K562 (cell line): ENCODE results near the gene ARHGAP24. TPM values are rescaled to one million over a fixed set of nuclear protein-coding genes. Genes with fewer than 3 reads are reported as not detected.

Source experiments
- ATAC-seq: fragments of 200-7000 bp; cut with Tn5 transposase; 3 replicates; pipeline ENCODE4 v1.9.1; 2020; ENCODE audit warnings: moderate library complexity
- BruUV-seq: library from RNA; stranded (reverse); fragments of 400-500 nt; replicated peaks from 2 replicates; lab custom pipeline; 2021; lab: Mats Ljungman, UMichigan
- CTCF ChIA-PET: fragments of 300-600 bp; formaldehyde crosslinking; extraction: SDS; loops from one replicate; lab custom pipeline; 2021; ENCODE audit warnings: low intra/inter-chr PET ratio; lab: Yijun Ruan, JAX
- POLR2A ChIA-PET: fragments of 300-600, 350-650 bp; sonication (Branson Sonifier 250); formaldehyde crosslinking; extraction: SDS; loops from one replicate; lab custom pipeline; 2021; ENCODE audit warnings: antibody characterized with exemption, inconsistent platforms; lab: Yijun Ruan, JAX
- DNase-seq, 4 experiments: peaks; one replicate each; pipeline versions ENCODE4 v3.0.0 to v3.0.0-alpha.2; 2011 to 2018; ENCODE audit warnings: low spot score in 3 of 4, mixed read lengths in 3 of 4; ENCODE audit errors: extremely low read depth in 1 of 4
- FAIRE-seq: peaks from 2 replicates; lab custom pipeline; 2011; peaks lifted over from hg19 to GRCh38; lab: Jason Lieb, UNC
- H2AFZ ChIP-seq: 2 replicates; pipeline ENCODE4 v1.6.0; 2011; ENCODE audit warnings: low read depth, low read length, control low read depth, inconsistent platforms
- H3K27ac ChIP-seq: fragments of 200-600 bp; 3 replicates; pipeline ENCODE4 v1.8.0; 2011; ENCODE audit warnings: low read depth, mild to moderate bottlenecking, control low read depth, inconsistent platforms, low read length, moderate library complexity, mixed read lengths; ENCODE audit errors: extremely low read depth
- H3K27me3 ChIP-seq, 2 experiments: fragments of 300-600 bp in 1 of 2; 2 replicates in 1 of 2; 3 replicates in 1 of 2; pipeline versions ENCODE4 v1.6.0 to v1.8.0; 2011; ENCODE audit warnings: inconsistent platforms in 2 of 2, low read length in 2 of 2, mild to moderate bottlenecking in 1 of 2, mixed read lengths in 1 of 2, moderate library complexity in 1 of 2; ENCODE audit not compliant: control insufficient read depth in 2 of 2, insufficient read depth in 2 of 2
- H3K36me3 ChIP-seq: fragments of 300-600 bp; 3 replicates; pipeline ENCODE4 v1.8.0; 2011; ENCODE audit warnings: mild to moderate bottlenecking, low read length, inconsistent platforms; ENCODE audit not compliant: control insufficient read depth, insufficient read depth
- H3K4me1 ChIP-seq, 2 experiments: fragments of 200-600 bp in 1 of 2; replicated peaks in 1 of 2; 2 replicates in 1 of 2; 3 replicates in 1 of 2; pipeline versions ENCODE4 v1.5.1 to v1.8.0; 2011; ENCODE audit warnings: inconsistent platforms in 2 of 2, low read length in 2 of 2, mild to moderate bottlenecking in 1 of 2, mixed read lengths in 1 of 2, moderate library complexity in 1 of 2; ENCODE audit not compliant: control insufficient read depth in 2 of 2, insufficient read depth in 2 of 2
- H3K4me2 ChIP-seq: 2 replicates; pipeline ENCODE4 v1.6.1; 2011; ENCODE audit warnings: low read length, control low read depth, inconsistent platforms, mixed read lengths; ENCODE audit not compliant: insufficient read depth
- H3K4me3 ChIP-seq: fragments of 200-600 bp; sonication (generic), shearing (Covaris generic); 2 replicates; pipeline ENCODE4 v1.5.1; 2016; ENCODE audit warnings: control low read depth, inconsistent platforms
- H3K79me2 ChIP-seq: fragments of 200-600 bp; 3 replicates; pipeline ENCODE4 v1.8.0; 2011; ENCODE audit warnings: low read length, inconsistent platforms; ENCODE audit not compliant: control insufficient read depth, insufficient read depth
- H3K9ac ChIP-seq, 2 experiments: 2 replicates each; pipeline versions ENCODE4 v1.6.0 to v1.6.1; 2011; ENCODE audit warnings: low read depth in 2 of 2, low read length in 2 of 2, control low read depth in 1 of 2, inconsistent platforms in 1 of 2, mild to moderate bottlenecking in 1 of 2, mixed read lengths in 1 of 2; ENCODE audit not compliant: insufficient read depth in 1 of 2
- H3K9me1 ChIP-seq: one replicate; pipeline ENCODE4 v1.6.0; 2011; ENCODE audit warnings: inconsistent platforms, mild to moderate bottlenecking, low read length, moderate library complexity; ENCODE audit not compliant: control insufficient read depth, insufficient read depth
- H3K9me3 ChIP-seq: replicated peaks from 2 replicates; pipeline ENCODE4 v1.5.1; 2011; ENCODE audit warnings: low read depth, low read length, inconsistent platforms; ENCODE audit not compliant: control insufficient read depth, insufficient read depth
- H4K20me1 ChIP-seq: replicated peaks from 2 replicates; pipeline ENCODE4 v1.6.1; 2011; ENCODE audit warnings: low read length, inconsistent platforms, mixed read lengths; ENCODE audit not compliant: control insufficient read depth, insufficient read depth
- CCNT2 ChIP-seq: IDR thresholded peaks from 2 replicates; pipeline ENCODE4 v1.6.1; 2011; ENCODE audit warnings: borderline replicate concordance, low read depth, mild to moderate bottlenecking, moderate library complexity, mixed read lengths, low read length; ENCODE audit not compliant: insufficient read length; ENCODE audit errors: extremely low read depth
- FIP1L1 ChIP-seq: fragments of 200-400 bp; formaldehyde crosslinking; IDR thresholded peaks from 2 replicates; pipeline ENCODE4 v1.6.1; 2018; ENCODE audit warnings: mild to moderate bottlenecking, low read depth, low read length; ENCODE audit not compliant: poor library complexity, severe bottlenecking
- FOXP1 ChIP-seq: sonication (generic); formaldehyde crosslinking; IDR thresholded peaks from 2 replicates; pipeline ENCODE4 v1.8.0; 2022; ENCODE audit warnings: mild to moderate bottlenecking, missing genetic modification reagents
- KAT8 ChIP-seq: fragments of 450-650 bp; IDR thresholded peaks from 2 replicates; pipeline ENCODE4 v1.6.1; 2016; ENCODE audit warnings: low read depth, mild to moderate bottlenecking
- RBM17 ChIP-seq: fragments of 200-400 bp; formaldehyde crosslinking; IDR thresholded peaks from 2 replicates; pipeline ENCODE4 v1.6.1; 2017; ENCODE audit warnings: low read depth, mild to moderate bottlenecking, low read length, borderline replicate concordance
- SMARCE1 ChIP-seq: fragments of 450-650 bp; IDR thresholded peaks from 2 replicates; pipeline ENCODE4 v1.7.1; 2016; ENCODE audit warnings: mild to moderate bottlenecking
- SREBF2 ChIP-seq: sonication (generic); formaldehyde crosslinking; IDR thresholded peaks from 2 replicates; pipeline ENCODE4 v1.4.0; 2020; ENCODE audit warnings: mild to moderate bottlenecking, missing genetic modification reagents
- ZFP1 ChIP-seq: fragments of 450-650 bp; formaldehyde crosslinking; IDR thresholded peaks from 2 replicates; pipeline ENCODE4 v1.4.0; 2020; ENCODE audit warnings: mild to moderate bottlenecking, mixed read lengths
- ZNF511 ChIP-seq: sonication (generic); formaldehyde crosslinking; IDR thresholded peaks from 2 replicates; pipeline ENCODE4 v1.8.0; 2022; ENCODE audit warnings: mild to moderate bottlenecking, missing genetic modification reagents
- ZNF589 ChIP-seq: fragments of 200-800 bp; sonication (Bioruptor generic); IDR thresholded peaks from 2 replicates; pipeline ENCODE4 v1.6.1; 2016; ENCODE audit warnings: low read depth, missing genetic modification characterization, missing compliant biosample characterization
- ZNF592 ChIP-seq: fragments of 450-650 bp; IDR thresholded peaks from 2 replicates; pipeline ENCODE4 v1.6.1; 2017; ENCODE audit warnings: antibody characterized with exemption, mild to moderate bottlenecking
- WGBS: fragments of 100-300 bp; shearing (Covaris generic); methylation state at CpG from one replicate; pipeline ENCODE4 v1.1.6; 2016; ENCODE audit warnings: low coverage, mixed read lengths; ENCODE audit not compliant: insufficient coverage; ENCODE audit errors: missing lambda C conversion rate; 5-methylcytosine and 5-hydroxymethylcytosine counted together
- in situ Hi-C: fragments of 300-500 bp; cut with MboI; formaldehyde crosslinking; loops from 4 replicates; pipeline ENCODE4 v1.15.0; 2018; ENCODE audit warnings: inconsistent platforms, mixed read lengths
- intact Hi-C: fragments of 100-400 bp; cut with micrococcal nuclease; formaldehyde crosslinking; loops from 2 replicates; pipeline ENCODE4 v1.14.2; 2022
- polyA plus RNA-seq, 8 experiments: library from polyadenylated mRNA; depleted of rRNA in 4 of 8; stranded (reverse) in 5 of 8; unstranded in 3 of 8; fragments of >200 nt; fragmentation: Nextera tagmentation in 2 of 8; fragmentation: Illumina TruSeq in 1 of 8; extraction: Ambion mirVana in 2 of 8; extraction: Trizol in 1 of 8; gene quantifications; 2 replicates each; pipeline versions ENCODE4 v1.2.1 to v1.2.3, GENCODE V29; 2011 to 2014; ENCODE audit warnings: inconsistent platforms in 1 of 8, missing spikeins in 1 of 8
- total RNA-seq, 7 experiments: library from RNA; depleted of rRNA in 6 of 7; stranded (reverse); fragments of >200 nt in 6 of 7; fragmentation: Illumina TruSeq in 2 of 7; extraction: Trizol in 2 of 7; gene quantifications; 2 replicates each; pipeline versions ENCODE4 v1.2.1 to v1.2.3, GENCODE V29; 2011 to 2021; ENCODE audit warnings: low replicate concordance in 1 of 7
- TF ChIP-seq, protein P1 (sequence below): fragments of 150-350 bp; conservative IDR thresholded peaks from 2 replicates; pipeline ENCODE4 v1.6.1; 2014; ENCODE audit warnings: low read length
- TF ChIP-seq, protein P2 (sequence below): IDR thresholded peaks from 2 replicates; pipeline ENCODE4 v1.6.1; 2014; ENCODE audit warnings: antibody characterized with exemption

Gene ARHGAP24
- total and polyA plus RNA-seq, 9 of the 15 experiments (the other 6 are each of a cell fraction or from before 2014, with no cell fraction given): 8.0 to 22.6 (median 14.0) TPM

- no peaks in the 10 kb centered on the region for H3K27me3 ChIP-seq
- intact Hi-C loops: no loop called here
- no peak overlapping the region for H3K27ac ChIP-seq
- H3K4me2 ChIP-seq: no peak overlapping the region
- H3K79me2 ChIP-seq: peaks cover 65% of the 10 kb centered on the region
- BruUV-seq: no TSS peak
- DNase-seq: no peak
- no peak for ATAC-seq
- H3K9ac ChIP-seq: no peak overlapping the region
- ChIA-PET CTCF (no interaction called here), POLR2A (no interaction called here)
- no peak overlapping the region for H3K4me3 ChIP-seq
- H2AFZ ChIP-seq: no peak overlapping the region
- H3K36me3 ChIP-seq: no peaks in the 10 kb centered on the region
- no peaks in the 10 kb centered on the region for H3K9me1 ChIP-seq
- no peaks in the 10 kb centered on the region; a peak in 1 of 5 replicates for H3K4me1 ChIP-seq
- WGBS: 61% methylated on average over 3 of the region's 3 CpGs
- no peak for FAIRE-seq
- in situ Hi-C loops: no loop called here
- no peaks in the 10 kb centered on the region for H3K9me3 ChIP-seq
- no peaks in the 10 kb centered on the region for H4K20me1 ChIP-seq
- TF ChIP-seq, protein P1, sequence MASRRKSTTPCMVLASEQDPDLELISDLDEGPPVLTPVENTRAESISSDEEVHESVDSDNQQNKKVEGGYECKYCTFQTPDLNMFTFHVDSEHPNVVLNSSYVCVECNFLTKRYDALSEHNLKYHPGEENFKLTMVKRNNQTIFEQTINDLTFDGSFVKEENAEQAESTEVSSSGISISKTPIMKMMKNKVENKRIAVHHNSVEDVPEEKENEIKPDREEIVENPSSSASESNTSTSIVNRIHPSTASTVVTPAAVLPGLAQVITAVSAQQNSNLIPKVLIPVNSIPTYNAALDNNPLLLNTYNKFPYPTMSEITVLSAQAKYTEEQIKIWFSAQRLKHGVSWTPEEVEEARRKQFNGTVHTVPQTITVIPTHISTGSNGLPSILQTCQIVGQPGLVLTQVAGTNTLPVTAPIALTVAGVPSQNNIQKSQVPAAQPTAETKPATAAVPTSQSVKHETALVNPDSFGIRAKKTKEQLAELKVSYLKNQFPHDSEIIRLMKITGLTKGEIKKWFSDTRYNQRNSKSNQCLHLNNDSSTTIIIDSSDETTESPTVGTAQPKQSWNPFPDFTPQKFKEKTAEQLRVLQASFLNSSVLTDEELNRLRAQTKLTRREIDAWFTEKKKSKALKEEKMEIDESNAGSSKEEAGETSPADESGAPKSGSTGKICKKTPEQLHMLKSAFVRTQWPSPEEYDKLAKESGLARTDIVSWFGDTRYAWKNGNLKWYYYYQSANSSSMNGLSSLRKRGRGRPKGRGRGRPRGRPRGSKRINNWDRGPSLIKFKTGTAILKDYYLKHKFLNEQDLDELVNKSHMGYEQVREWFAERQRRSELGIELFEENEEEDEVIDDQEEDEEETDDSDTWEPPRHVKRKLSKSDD: no peak
- no peak for TF ChIP-seq ZNF511 (CRISPR knock-in tag)
- TF ChIP-seq ZNF592: no peak
- TF ChIP-seq SMARCE1: no peak
- no peak for TF ChIP-seq FIP1L1
- no peak for TF ChIP-seq SREBF2 (CRISPR knock-in tag)
- TF ChIP-seq CCNT2: no peak
- no peak for TF ChIP-seq ZFP1 (CRISPR knock-in tag)
- TF ChIP-seq, protein P2, sequence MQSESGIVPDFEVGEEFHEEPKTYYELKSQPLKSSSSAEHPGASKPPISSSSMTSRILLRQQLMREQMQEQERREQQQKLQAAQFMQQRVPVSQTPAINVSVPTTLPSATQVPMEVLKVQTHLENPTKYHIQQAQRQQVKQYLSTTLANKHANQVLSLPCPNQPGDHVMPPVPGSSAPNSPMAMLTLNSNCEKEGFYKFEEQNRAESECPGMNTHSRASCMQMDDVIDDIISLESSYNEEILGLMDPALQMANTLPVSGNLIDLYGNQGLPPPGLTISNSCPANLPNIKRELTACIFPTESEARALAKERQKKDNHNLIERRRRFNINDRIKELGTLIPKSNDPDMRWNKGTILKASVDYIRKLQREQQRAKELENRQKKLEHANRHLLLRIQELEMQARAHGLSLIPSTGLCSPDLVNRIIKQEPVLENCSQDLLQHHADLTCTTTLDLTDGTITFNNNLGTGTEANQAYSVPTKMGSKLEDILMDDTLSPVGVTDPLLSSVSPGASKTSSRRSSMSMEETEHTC: no peak
- TF ChIP-seq ZNF589: no peak
- TF ChIP-seq FOXP1: no peak
- TF ChIP-seq KAT8: no peak
- TF ChIP-seq RBM17: no peak
These were observed 116.6 kb downstream of the ARHGAP24 start for GRCh38 chr4:85591406-85592098.
